ENCODE measurements around the gene SLC22A25. TPM values are rescaled to one million over a fixed set of nuclear protein-coding genes. Genes with fewer than 3 reads are reported as not detected.

Gene SLC22A25
- total and polyA plus RNA-seq, 2 of the 13 experiments (the other 11 are each of a cell fraction or from before 2014, with no cell fraction given) = 0.18 to 0.42 TPM

- TF ChIP-seq FOXP4 (CRISPR knock-in tag; IDR thresholded peaks at IDR 0.05) (peak; percentile 57; the same call in 1 of the 2 replicates), EHMT2 (IDR thresholded peaks at IDR 0.05; ENCODE audit: borderline replicate concordance, low read depth, low read length) (peak; percentile 48; the same call in 1 of the 2 replicates), DR1 (CRISPR knock-in tag; IDR thresholded peaks at IDR 0.05) (no peak), ATF4 (CRISPR knock-in tag; IDR thresholded peaks at IDR 0.05) (peak in 1 of 2 experiments; percentile 41; a peak in 1 of 4 replicates), ZNF230 (CRISPR knock-in tag; IDR thresholded peaks at IDR 0.05) (no peak), MED1 (CRISPR knock-in tag; IDR thresholded peaks at IDR 0.05) (peak; percentile 71), ATAD3A (CRISPR knock-in tag; IDR thresholded peaks at IDR 0.05) (no peak), HNF1A (IDR thresholded peaks at IDR 0.05; ENCODE audit: low read depth) (0 out of 2 replicates have a peak, but pooled peaks have one; percentile 48), HNF1A (CRISPR knock-in tag; IDR thresholded peaks at IDR 0.05; ENCODE audit: borderline replicate concordance) (no peak; the same call in 1 of the 2 replicates), HNF4A (CRISPR knock-in tag; IDR thresholded peaks at IDR 0.05) (peak; percentile 77), EZH2 (conservative IDR thresholded peaks at IDR 0.05; ENCODE audit: low read depth, low read length) (no peak), KDM5B (CRISPR knock-in tag; IDR thresholded peaks at IDR 0.05; ENCODE audit: borderline replicate concordance) (no peak), KLF11 (CRISPR knock-in tag; IDR thresholded peaks at IDR 0.05) (no peak), CEBPG (CRISPR knock-in tag; IDR thresholded peaks at IDR 0.05) (peak; percentile 36; the same call in 1 of the 2 replicates), HDAC1 (CRISPR knock-in tag; IDR thresholded peaks at IDR 0.05) (peak; percentile 21; the same call in 1 of the 2 replicates), GLI4 (CRISPR knock-in tag; IDR thresholded peaks at IDR 0.05; ENCODE audit: borderline replicate concordance) (no peak), SAP130 (CRISPR knock-in tag; IDR thresholded peaks at IDR 0.05; ENCODE audit: low read depth) (0 out of 2 replicates have a peak, but pooled peaks have one; percentile 15), ZFP1 (CRISPR knock-in tag; IDR thresholded peaks at IDR 0.05) (no peak), HOXA9 (CRISPR knock-in tag; IDR thresholded peaks at IDR 0.05; ENCODE audit: borderline replicate concordance) (no peak), TCF7L2 (IDR thresholded peaks at IDR 0.05; ENCODE audit: low read depth, low read length) (peak; percentile 47; the same call in 1 of the 2 replicates), ISL2 (CRISPR knock-in tag; IDR thresholded peaks at IDR 0.05) (peak; percentile 92), ARID3A (IDR thresholded peaks at IDR 0.05; ENCODE audit: low read depth, low read length) (peak; percentile 57; the same call in 1 of the 2 replicates), ZNF292 (CRISPR knock-in tag; IDR thresholded peaks at IDR 0.05; ENCODE audit: borderline replicate concordance, low read depth) (no peak)
These were observed 4.1 kb downstream of the SLC22A25 start (continued) for GRCh38 chr11:63239254-63239653.

Measured in HepG2 (cell line).